CD4-positive, alpha-beta T cell (primary cell): ENCODE measurements around the gene GZMB. TPM values are rescaled to one million over a fixed set of nuclear protein-coding genes. Genes with fewer than 3 reads are reported as not detected.

Source experiments
- ATAC-seq: fragments of 200-7000 bp; cut with Tn5 transposase; one replicate; pipeline ENCODE4 v1.10.0; 2022; ENCODE audit warnings: mild to moderate bottlenecking; ENCODE audit not compliant: poor library complexity
- CTCF ChIA-PET: fragments of 350-600 bp; sonication (Branson Sonifier 250); formaldehyde crosslinking; loops from one replicate; lab custom pipeline; 2021; ENCODE audit warnings: antibody characterized with exemption, inconsistent platforms; lab: Charles Lee
- POLR2A ChIA-PET: fragments of 350-600 bp; sonication (Branson Sonifier 250); formaldehyde crosslinking; loops from one replicate; lab custom pipeline; 2021; ENCODE audit warnings: antibody characterized with exemption, inconsistent platforms; lab: Charles Lee
- DNase-seq, 14 experiments: peaks; one replicate each; pipeline ENCODE4 v3.0.0-alpha.2; 2013 to 2020; ENCODE audit warnings: mixed read lengths in 2 of 14
- H3K27ac ChIP-seq, 2 donors: one replicate each; pipeline versions ENCODE4 v1.5.1 to v1.7.0; 2013; ENCODE audit warnings: low read length in 2 of 2, low read depth in 1 of 2, mild to moderate bottlenecking in 1 of 2
- H3K27me3 ChIP-seq, 2 experiments: 1 replicate in 1 of 2; 2 replicates in 1 of 2; pipeline versions ENCODE4 v1.6.1 to v1.7.0; 2013; ENCODE audit warnings: low read length in 2 of 2, control low read depth in 1 of 2, mild to moderate bottlenecking in 1 of 2, moderate library complexity in 1 of 2; ENCODE audit not compliant: insufficient read depth in 2 of 2, control insufficient read depth in 1 of 2
- H3K36me3 ChIP-seq: one replicate; pipeline ENCODE4 v1.6.1; 2013; ENCODE audit warnings: low read length, control low read depth; ENCODE audit not compliant: insufficient read depth
- H3K4me1 ChIP-seq: one replicate; pipeline ENCODE4 v1.6.1; 2013; ENCODE audit warnings: low read length, control low read depth; ENCODE audit not compliant: insufficient read depth
- H3K4me3 ChIP-seq: one replicate; pipeline ENCODE4 v1.5.1; 2013; ENCODE audit warnings: mild to moderate bottlenecking, low read length, moderate library complexity
- H3K9me3 ChIP-seq, 2 experiments: 1 replicate in 1 of 2; 2 replicates in 1 of 2; pipeline versions ENCODE4 v1.6.1 to v1.7.0; 2013; ENCODE audit warnings: low read length in 2 of 2, mild to moderate bottlenecking in 2 of 2, control low read depth in 1 of 2, moderate library complexity in 1 of 2; ENCODE audit not compliant: control insufficient read depth in 1 of 2, insufficient read depth in 1 of 2
- H3K27ac Mint-ChIP-seq: one replicate; pipeline ENCODE4 v1.8.0; 2020; ENCODE audit warnings: mixed read lengths
- H3K27me3 Mint-ChIP-seq: one replicate; pipeline ENCODE4 v1.8.0; 2021; ENCODE audit warnings: mixed read lengths
- H3K36me3 Mint-ChIP-seq: one replicate; pipeline ENCODE4 v1.8.0; 2021; ENCODE audit warnings: low read depth, mixed read lengths
- H3K4me1 Mint-ChIP-seq: one replicate; pipeline ENCODE4 v1.8.0; 2021; ENCODE audit warnings: low read depth, mixed read lengths
- H3K4me3 Mint-ChIP-seq: one replicate; pipeline ENCODE4 v1.8.0; 2020; ENCODE audit warnings: mild to moderate bottlenecking, mixed read lengths
- H3K9me3 Mint-ChIP-seq: one replicate; pipeline ENCODE4 v1.8.0; 2020; ENCODE audit warnings: mixed read lengths
- intact Hi-C, 2 experiments: fragments of 100-400 bp; cut with DNase I in 1 of 2; cut with micrococcal nuclease in 1 of 2; formaldehyde crosslinking; loops; one replicate each; pipeline versions ENCODE4 v1.15.1 to v1.9.0; 2023 to 2025; cut with DNase I, micrococcal nuclease
- total RNA-seq, 174 experiments: library from RNA in 2 of 174; stranded (reverse) in 2 of 174; gene quantifications; one replicate each; pipeline ENCODE4 v1.2.3 and lab custom pipeline; 2021 to 2026
- TF ChIP-seq, protein P1 (sequence below): fragments of 200-600 bp; IDR thresholded peaks from one replicate; pipeline ENCODE4 v1.8.0; 2022; ENCODE audit warnings: antibody characterized with exemption, mild to moderate bottlenecking

Gene GZMB
- total RNA-seq, 2 experiments from 2014 or later, result 2.4 to 2.9 TPM

DNA sequence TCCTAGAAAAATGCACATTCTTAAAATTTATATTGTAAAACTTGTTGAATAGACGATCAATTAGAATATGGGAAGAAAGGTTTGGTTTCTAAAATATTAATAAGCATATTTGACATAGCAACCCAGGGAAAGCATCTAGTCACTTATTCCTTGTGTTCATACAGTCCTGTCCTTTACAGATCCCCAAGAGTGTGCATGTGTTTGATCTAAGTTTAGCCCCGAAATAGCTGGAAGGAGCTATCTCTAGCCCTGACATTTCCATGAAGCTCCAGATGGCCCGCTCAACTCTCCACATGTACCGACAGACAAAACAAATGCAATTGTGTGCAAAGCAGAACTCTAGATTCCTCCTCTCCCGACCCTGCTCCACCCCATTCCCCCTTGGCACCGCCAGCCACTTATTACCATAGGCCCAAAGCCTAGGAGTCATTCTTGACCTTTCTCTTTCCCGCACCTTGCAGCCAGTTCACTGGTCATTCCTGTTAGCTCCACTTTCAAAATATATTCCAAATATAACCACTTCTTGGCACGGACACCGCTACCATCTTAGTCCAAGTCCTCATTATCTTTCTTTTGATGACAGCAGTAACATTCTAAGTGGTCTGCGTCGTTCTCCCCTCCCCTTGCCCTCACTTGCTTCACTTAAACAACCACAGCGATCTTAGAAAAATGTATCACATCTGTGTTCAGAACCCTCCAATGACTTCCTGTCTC lies 45.4 kb upstream of the GZMB start:
- H3K9me3 Mint-ChIP-seq, result peaks cover 2% of the 10 kb centered on the region
- H3K4me1 Mint-ChIP-seq, result peaks cover 43% of the 10 kb centered on the region
- H3K27me3 Mint-ChIP-seq, result no peaks in the 10 kb centered on the region
- no peak overlapping the region for H3K4me3 Mint-ChIP-seq
- no peaks in the 10 kb centered on the region for H3K36me3 Mint-ChIP-seq
- Histone ChIP-seq H3K27ac (no peak overlapping the region), H3K4me3 (no peak overlapping the region), H3K9me3 (no peaks in the 10 kb centered on the region), H3K4me1 (peaks cover 16% of the 10 kb centered on the region), H3K36me3 (no peaks in the 10 kb centered on the region), H3K27me3 (no peaks in the 10 kb centered on the region)
- H3K27ac Mint-ChIP-seq, result peak overlapping the region; percentile 72
- no peak for ATAC-seq
- CTCF ChIA-PET, result interaction anchor here (0.8 to 3.0 kb wide), 3 partner anchors 10 to 74 kb away, joined by 3 to 9 read pairs (median 3); no protein-coding TSS in a partner anchor
- POLR2A ChIA-PET, result no interaction called here
- peak in 1 of 14 experiments; percentile 57 for DNase-seq
- intact Hi-C loops, result loop anchor here (1.0 to 10.0 kb wide), 4 partner anchors 74 to 345 kb away; partner anchors contain the start of genes ADCY4 (in 1 of the 2) and RIPK3 (in 1 of the 2)
- TF ChIP-seq, protein P1, sequence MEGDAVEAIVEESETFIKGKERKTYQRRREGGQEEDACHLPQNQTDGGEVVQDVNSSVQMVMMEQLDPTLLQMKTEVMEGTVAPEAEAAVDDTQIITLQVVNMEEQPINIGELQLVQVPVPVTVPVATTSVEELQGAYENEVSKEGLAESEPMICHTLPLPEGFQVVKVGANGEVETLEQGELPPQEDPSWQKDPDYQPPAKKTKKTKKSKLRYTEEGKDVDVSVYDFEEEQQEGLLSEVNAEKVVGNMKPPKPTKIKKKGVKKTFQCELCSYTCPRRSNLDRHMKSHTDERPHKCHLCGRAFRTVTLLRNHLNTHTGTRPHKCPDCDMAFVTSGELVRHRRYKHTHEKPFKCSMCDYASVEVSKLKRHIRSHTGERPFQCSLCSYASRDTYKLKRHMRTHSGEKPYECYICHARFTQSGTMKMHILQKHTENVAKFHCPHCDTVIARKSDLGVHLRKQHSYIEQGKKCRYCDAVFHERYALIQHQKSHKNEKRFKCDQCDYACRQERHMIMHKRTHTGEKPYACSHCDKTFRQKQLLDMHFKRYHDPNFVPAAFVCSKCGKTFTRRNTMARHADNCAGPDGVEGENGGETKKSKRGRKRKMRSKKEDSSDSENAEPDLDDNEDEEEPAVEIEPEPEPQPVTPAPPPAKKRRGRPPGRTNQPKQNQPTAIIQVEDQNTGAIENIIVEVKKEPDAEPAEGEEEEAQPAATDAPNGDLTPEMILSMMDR, result peak; percentile 67

DNA sequence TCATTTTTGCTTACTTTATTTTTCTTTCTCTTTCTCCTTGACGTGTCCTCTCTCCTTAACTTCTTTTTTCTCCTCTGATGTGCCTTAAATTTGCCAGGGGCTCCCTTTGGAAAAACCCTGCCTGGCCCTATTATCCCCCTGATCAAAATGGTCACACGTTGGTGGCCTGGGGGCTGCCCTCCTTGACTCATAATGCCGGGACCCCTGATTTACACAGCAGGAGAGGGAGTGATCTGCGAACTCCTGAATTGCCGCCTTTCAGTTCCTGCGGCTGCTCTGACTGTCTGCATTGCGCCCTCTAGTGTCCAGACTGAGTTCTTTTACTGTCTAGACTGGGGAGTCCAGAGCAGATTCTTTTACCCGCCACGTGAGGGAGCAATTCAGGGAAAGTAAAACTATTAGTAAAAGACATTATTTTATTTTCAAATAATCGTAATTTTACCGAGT lies 44.8 kb upstream of the GZMB start:
- peaks cover 21% of the 10 kb centered on the region for H3K4me1 ChIP-seq
- TF ChIP-seq, protein P1, result peak; percentile 100
- no peaks in the 10 kb centered on the region for H3K36me3 ChIP-seq
- ChIA-PET POLR2A (no interaction called here), CTCF (interaction anchor here (0.8 to 3.0 kb wide), 2 partner anchors 9 to 73 kb away, joined by 3 to 9 read pairs; no protein-coding TSS in a partner anchor)
- Mint-ChIP-seq H3K27ac (peak overlapping the region; percentile 72), H3K4me1 (peaks cover 47% of the 10 kb centered on the region), H3K4me3 (peak overlapping the region; percentile 76), H3K9me3 (peaks cover 2% of the 10 kb centered on the region), H3K27me3 (no peaks in the 10 kb centered on the region), H3K36me3 (no peaks in the 10 kb centered on the region)
- H3K9me3 ChIP-seq, result no peaks in the 10 kb centered on the region
- peak; percentile 47 to 93 (median 72) for DNase-seq
- H3K4me3 ChIP-seq, result peak overlapping the region; percentile 25
- ATAC-seq, result peak; percentile 86
- no peaks in the 10 kb centered on the region for H3K27me3 ChIP-seq
- intact Hi-C loops, result loop anchor here (1.0 to 10.0 kb wide), 4 partner anchors 74 to 344 kb away; partner anchors contain the start of genes ADCY4 (in 1 of the 2) and RIPK3 (in 1 of the 2)
- no peak overlapping the region for H3K27ac ChIP-seq

DNA sequence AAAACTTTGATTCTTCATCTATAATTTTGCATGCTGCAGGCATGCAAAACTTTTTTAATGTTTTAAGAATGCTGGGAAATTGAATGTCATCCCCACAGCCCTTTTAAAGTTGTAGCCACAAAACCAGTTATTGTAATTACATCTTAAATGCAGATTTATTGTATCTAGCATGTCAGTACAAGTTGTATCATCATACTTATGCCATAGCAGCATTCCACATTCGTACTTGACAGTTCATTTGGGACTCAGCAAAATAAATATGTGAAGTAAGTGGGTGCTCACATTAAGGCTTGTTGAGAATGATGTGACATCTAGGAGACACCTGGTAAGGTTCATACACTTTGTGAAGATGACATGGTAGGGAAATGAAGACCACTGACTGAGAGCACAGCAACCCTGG lies 44.0 kb upstream of the GZMB start:
- H3K4me3 Mint-ChIP-seq, result no peak overlapping the region
- peaks cover 56% of the 10 kb centered on the region for H3K4me1 Mint-ChIP-seq
- TF ChIP-seq, protein P1, result no peak
- Histone ChIP-seq H3K27ac (no peak overlapping the region), H3K4me3 (no peak overlapping the region), H3K36me3 (no peaks in the 10 kb centered on the region), H3K27me3 (no peaks in the 10 kb centered on the region), H3K9me3 (no peaks in the 10 kb centered on the region), H3K4me1 (peaks cover 30% of the 10 kb centered on the region)
- H3K27ac Mint-ChIP-seq, result no peak overlapping the region
- DNase-seq (no peak), ATAC-seq (no peak)
- no peaks in the 10 kb centered on the region for H3K36me3 Mint-ChIP-seq
- ChIA-PET POLR2A (no interaction called here), CTCF (interaction anchor here (3.0 kb wide), 1 partner anchor 72 kb away, joined by 9 read pairs; no protein-coding TSS in a partner anchor)
- intact Hi-C loops, result loop anchor here (5.0 to 10.0 kb wide), 3 partner anchors 193 to 343 kb away; partner anchors contain the start of genes ADCY4 (in 1 of the 2) and RIPK3 (in 1 of the 2)
- H3K27me3 Mint-ChIP-seq, result no peaks in the 10 kb centered on the region
- H3K9me3 Mint-ChIP-seq, result peaks cover 2% of the 10 kb centered on the region
